NCI-H1092 (cell line): ENCODE data around the gene PANK2.
"Not testable (repeated sequence)": the region's sequence is repeated elsewhere in the genome, so short reads cannot be mapped to it uniquely, and the experiment has no call there.

ENCODE experiments used
- DNase-seq: peaks from one replicate; lab custom pipeline; 2025; lab: John Stamatoyannopoulos, UW

Gene PANK2

DNA sequence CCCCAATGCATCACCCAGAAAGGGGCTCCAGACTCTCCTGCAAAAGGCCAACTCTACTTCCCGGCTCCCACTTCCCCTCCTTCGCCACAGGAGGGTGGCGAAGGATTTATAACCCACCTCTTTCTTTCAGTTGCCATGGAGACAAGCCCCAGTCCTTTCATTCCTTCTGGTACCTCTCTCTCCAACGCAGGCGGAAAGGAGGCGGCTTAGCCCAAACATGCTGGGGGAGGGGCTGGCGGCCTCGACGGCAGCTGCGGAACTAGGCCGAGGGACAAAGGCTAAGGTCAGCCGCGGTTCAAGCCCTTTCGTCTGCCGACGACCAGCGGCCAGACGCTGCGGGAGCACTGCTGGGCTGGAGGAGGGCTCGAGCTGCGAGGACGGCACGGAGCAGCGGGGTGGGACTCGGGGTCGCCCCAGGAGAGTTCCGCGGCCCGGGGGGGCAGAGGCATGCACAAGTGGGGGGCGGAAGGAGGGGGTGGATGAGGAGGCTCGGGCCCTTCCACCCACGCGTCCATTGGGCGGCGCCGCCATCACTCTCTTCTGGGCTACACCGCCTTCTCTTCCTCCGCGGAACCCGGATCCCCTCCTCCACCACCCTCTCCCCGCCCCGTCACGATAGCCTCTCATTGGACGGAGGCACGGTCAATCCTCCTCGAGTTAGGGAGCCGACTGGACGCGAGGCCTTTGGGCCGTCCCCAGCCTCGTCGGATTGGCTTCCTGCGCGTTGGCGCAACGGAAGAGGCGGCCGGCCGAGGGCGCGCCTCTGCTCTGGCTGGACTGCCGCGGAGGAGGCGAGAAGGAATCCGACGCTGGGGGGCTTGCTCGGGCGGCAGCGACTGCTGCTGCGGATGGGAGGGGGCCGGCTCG lies at the start of gene PANK2:
TSS of gene PANK2 (plus strand) at position 766 of the 867 bp plus-strand sequence.
- peak; percentile 98 for DNase-seq

DNA sequence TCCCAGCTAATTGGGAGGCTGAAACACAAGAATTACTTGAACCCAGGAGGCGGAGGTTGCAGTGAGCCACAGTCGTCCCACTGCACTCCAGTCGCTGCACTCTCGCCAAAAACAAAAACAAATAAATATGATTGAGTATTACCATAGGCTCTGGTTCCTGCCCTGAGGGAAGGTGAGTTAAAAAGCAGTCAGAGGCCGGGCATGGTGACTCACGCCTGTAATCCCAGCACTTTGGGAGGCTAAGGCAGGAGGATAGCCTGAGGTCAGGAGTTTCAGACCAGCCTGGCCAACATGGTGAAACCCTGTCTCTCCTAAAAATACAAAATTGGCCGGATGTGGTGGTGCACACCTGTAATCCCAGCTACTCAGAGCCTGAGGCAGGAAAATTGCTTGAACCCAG lies 49.0 kb upstream of the PANK2 start:
- DNase-seq, result not testable (repeated sequence)

DNA sequence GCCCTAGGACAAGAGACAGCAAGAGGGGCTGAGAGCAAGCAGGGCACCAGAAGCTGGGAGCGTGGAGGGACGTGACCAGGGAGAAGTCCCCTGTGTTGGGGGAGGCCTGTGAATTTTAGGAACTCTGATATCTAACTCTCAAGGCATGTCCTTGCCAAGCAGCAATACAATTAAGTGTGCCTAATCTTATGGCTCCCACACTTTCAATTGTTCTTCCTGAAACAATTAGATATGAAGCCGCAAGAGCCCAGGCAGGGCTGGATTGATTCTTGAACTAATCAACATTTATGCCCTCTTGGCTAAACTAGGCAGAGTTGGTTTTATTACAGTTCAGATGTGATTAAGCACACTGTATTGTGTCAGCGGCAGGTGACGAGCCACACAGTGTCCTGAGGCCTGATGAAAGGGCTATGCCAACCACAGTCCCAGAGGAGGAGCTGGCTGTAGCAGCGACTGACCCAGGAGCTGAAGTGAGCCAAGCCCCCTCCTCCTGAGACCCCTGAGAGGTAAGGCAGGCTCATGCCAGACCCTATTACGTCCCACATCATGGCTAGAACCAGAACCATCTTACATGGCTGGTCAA lies 46.7 kb upstream of the PANK2 start:
- DNase-seq, result no peak

DNA sequence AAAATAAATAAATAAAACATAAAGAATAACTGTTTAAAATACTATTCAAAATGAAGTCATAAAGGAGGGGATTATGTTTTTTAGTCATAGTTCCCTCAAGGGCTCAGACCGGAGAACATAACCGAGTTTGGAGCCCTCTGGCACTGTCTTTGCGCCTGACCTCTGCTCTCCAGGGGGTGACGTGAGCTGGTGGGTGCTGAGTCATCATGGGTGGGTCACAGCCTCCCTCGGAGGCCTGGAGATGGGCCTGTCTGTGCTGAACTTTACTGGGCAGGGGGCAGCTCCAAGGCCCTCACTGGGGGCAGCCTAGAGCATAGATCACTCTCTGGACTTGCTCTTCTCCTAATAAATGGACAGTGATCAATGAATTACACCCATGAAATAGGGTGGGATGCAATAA lies 45.7 kb upstream of the PANK2 start:
- DNase-seq, result no peak

DNA sequence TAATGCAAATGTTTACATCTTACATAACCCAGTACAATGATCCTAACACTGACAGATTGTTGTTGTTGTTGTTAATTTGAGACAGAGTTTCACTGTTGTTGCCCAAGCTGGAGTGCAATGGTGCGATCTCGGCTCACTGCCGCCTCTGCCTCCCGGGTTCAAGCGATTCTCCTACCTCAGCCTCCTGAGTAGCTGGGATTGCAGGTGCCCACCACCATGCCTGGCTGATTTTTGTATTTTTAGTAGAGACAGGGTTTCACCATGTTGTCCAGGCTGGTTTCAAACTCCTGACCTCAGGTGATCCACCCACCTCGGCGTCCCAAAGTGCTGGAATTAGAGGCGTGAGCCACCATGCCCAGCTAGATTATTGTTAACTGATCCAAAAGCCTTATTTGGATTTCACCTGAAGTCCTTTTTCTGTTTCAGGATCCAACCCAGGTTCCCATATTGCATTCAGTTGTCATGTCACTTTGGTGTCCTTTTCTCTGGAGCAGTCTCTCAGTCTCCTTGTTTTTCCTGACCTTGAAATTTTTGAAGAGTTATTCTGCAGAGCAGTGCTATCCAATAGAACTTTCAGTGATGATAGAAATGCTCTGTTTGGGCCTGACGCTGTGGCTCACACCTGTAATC lies 45.1 kb upstream of the PANK2 start:
- not testable (repeated sequence) for DNase-seq

DNA sequence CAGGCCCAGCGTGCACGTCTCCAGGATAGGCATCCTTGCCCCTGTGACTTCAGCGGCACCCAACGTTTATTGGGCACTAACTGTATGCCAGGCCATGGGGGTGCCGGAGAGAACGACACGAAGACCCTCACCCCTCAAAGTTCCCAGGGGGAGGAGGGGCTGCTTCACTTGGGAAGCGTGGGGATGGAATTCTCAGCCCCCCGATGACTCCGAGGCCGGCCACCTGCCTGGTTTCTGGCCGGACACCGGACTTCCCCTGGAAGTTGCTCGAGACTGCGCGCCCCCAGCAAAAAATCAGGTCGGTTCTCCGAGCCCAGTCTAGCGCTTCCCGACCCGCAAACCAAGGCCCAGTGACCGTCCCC lies 42.8 kb upstream of the PANK2 start:
- DNase-seq, result no peak

DNA sequence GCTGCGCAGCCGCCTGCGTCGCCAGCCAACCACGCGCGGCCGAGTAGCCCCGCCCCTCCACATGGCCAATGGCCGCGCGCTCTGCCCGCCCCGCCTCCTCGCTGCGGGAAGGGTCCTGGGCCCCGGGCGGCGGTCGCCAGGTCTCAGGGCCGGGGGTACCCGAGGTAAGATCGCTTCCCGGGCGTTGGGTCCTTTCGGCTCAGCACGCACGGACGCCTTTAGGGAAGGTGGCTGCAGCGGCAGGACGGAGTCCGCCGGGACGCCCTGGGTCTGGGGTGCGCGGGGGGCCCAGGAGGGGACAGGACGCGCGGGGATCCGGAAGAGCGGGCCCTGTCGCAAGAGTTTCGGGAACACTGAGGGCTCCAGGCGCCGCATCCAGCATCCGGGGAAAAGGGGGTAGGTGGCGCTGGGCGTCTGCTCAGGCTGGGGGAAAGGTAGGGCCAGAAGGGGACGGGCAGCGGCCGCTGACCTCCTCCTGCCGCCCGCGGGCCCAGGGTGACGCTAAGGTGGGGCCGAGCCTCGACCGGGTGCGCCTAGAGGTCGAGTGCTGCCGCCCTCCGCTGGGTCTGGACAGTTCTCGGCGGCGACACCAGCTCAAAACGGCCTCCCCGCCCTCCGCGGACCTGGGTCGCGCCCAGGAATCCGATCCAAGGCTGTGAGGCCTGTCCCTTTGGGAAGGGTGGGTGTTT lies 42.3 kb upstream of the PANK2 start, which contains the start of gene MAVS:
TSS of gene MAVS (plus strand) at position 95 of the 689 bp plus-strand sequence. CDS start 7,791 bp downstream, outside the sequence.
- peak; percentile 83 for DNase-seq

DNA sequence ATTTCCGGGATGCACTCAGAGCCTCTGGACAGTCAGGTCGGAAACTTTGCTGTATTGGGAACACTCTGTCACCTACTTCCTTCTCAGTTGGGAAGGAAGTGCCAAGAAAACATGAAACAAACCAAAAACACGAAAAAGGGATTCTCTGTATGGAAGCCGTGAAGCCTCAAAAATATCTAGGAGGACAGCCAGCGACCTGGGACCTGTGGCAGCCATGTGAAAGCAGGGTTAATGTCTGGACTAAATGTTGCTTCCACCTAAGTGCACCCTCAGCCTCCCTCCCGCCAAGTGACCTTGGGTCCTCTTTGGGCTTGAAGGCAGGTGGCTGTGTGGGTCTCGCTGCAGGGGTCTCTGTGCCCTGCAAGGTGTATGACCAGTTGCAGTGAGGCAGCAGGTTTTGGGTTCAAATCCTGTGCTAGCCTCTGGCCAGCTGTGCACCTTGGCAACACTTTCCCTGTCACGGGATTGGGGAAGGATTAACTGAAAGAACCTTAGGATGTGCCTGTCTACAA lies 41.7 kb upstream of the PANK2 start:
- DNase-seq, result no peak

DNA sequence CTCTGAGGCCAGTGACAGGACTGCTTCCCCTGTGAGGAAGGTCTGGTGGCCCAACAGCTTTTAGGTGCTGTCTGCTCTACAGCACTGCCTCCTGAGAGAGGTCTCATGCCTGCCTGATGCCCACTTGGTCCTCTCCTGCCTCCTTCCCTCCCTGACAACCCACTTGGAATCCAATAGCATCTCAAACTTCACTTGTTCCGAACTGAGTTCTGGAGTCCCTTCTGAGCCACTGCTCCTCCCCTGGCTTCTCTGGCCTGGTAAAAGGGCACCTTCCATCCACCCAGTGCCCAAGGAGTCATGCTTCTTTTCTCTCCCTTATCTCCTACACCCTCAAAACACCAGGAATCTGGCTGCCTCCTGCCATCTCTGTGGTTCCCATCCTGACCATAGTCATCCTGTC lies 40.6 kb upstream of the PANK2 start:
- no peak for DNase-seq

DNA sequence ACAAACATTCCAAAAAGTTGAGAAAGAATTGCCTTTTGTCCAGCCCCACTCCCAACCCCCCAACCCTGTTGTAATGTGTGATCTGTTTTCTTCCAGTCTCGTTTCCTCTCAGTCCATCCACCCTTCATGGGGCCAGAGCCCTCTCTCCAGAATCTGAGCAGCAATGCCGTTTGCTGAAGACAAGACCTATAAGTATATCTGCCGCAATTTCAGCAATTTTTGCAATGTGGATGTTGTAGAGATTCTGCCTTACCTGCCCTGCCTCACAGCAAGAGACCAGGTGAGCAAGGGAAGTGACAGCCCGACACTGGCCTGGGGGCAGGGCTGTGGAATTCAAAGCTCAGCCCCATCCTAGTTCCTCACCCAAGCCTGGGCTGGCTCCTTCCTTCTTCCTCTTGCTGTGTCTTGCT lies 34.7 kb upstream of the PANK2 start:
- DNase-seq, result no peak

DNA sequence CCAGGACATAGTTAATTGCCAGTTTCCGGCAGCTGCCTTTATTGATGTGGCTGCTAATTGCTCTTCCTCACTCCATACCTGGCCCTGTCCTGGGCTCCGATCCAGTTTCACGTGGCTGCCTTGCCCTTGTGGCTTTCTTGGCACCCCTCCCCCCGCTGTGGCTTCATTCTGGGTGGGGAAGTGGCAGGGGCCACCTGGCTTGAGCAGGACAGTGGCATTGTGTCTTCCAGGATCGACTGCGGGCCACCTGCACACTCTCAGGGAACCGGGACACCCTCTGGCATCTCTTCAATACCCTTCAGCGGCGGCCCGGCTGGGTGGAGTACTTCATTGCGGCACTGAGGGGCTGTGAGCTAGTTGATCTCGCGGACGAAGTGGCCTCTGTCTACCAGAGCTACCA lies 31.8 kb upstream of the PANK2 start:
- peak; percentile 71 for DNase-seq

DNA sequence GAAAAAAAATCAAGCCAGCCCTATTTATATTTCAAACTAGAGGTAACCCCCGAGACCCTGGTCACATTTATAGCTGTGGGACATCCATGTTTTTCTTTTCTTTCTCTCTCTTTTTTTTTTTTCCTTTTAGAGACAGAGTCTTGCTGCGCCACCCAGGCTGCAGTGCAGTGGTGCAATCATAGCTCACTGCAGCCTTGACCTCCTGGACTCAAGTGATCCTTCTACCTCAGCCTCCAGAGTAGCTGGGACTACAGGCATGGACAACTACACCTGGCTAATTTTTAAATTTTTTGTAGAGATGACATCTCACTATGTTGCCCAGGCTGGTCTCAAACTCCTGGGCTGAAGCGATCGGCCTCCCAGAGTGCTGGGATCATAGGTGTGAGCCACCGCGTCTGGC lies 30.5 kb upstream of the PANK2 start:
- DNase-seq, result no peak

DNA sequence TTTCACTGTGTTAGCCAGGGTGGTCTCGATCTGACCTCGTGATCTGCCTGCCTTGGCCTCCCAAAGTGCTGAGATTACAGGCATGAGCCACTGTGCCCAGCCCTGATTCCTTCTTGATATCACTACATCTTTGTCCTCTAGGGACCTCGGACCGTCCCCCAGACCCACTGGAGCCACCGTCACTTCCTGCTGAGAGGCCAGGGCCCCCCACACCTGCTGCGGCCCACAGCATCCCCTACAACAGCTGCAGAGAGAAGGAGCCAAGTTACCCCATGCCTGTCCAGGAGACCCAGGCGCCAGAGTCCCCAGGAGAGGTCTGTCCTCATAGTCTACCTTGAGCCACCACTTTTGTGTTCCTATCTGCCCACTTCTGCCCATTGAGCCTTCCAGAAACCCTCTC lies 28.0 kb upstream of the PANK2 start:
- DNase-seq, result no peak

DNA sequence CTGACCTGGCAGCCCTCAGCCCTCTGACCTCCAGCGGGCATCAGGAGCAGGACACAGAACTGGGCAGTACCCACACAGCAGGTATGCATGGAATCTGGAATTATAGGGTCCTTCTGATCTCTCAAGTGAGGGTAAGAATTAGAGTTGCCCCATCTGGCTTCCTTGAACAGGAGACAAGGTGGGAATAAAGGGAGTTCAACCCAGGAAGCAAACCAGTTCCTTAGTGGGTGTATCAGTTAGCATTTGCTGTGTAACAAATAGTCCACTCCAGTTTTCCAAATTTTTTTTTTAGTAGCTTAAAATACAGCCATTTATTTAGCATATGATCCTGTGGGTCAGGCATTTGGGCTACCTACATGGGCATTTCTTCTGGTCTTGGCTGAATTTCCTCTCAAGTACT lies 26.9 kb upstream of the PANK2 start:
- no peak for DNase-seq

DNA sequence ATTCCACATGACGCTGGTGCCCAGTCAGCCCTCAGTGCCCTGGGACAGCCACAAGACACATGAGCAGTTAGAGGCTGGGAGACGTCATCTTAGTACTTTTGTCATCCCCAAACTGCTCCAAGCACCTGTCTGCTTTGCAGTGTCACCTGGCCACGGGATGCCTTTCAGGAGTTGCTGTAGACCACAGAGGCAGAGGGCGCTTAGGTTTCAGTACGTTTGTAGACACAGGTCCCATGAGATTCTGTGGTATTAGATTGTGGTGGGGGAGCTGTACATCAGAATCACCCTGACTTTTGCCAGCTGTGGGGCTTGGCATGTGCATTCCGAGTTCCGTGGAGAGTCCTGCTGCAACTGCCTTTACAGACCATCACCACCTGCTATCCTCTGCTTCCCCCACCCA lies 25.9 kb upstream of the PANK2 start:
- DNase-seq, result no peak

DNA sequence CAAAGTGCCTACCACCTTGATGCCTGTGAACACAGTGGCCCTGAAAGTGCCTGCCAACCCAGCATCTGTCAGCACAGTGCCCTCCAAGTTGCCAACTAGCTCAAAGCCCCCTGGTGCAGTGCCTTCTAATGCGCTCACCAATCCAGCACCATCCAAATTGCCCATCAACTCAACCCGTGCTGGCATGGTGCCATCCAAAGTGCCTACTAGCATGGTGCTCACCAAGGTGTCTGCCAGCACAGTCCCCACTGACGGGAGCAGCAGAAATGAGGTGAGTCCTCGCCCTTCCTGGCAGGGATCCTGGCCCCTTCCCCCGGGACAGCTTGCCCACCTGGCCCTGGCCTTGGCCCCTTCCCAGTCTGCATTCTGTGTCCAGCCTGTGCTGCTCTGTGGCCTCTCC lies 24.7 kb upstream of the PANK2 start:
- DNase-seq, result no peak

DNA sequence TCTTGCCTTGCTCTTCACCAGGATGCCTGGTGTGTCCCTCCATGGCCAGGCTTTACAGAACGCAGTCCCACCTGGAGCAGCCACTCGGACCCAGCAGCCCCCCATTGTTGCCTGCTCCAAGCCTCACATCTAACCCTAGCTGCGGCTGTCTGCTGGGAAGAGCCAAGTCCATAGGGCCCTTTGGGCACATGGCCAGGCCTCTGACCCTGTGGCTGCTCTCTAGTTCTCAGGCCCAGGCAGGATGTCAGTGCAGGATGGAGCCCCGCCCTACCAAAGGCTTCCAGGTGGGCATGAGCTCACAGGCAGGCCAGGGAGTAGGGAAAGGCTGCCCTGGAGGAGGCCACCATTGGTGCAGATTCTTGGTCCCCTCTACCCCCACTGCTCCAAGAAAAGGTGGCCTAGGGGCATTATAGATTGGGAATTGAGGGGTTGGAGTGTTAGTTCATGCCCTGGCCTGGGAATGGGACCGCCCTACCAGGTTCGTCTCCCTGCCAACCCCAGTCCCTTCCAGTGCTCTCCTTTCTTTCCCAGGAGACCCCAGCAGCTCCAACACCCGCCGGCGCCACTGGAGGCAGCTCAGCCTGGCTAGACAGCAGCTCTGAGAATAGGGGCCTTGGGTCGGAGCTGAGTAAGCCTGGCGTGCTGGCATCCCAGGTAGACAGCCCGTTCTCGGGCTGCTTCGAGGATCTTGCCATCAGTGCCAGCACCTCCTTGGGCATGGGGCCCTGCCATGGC lies 23.9 kb upstream of the PANK2 start:
- no peak for DNase-seq

DNA sequence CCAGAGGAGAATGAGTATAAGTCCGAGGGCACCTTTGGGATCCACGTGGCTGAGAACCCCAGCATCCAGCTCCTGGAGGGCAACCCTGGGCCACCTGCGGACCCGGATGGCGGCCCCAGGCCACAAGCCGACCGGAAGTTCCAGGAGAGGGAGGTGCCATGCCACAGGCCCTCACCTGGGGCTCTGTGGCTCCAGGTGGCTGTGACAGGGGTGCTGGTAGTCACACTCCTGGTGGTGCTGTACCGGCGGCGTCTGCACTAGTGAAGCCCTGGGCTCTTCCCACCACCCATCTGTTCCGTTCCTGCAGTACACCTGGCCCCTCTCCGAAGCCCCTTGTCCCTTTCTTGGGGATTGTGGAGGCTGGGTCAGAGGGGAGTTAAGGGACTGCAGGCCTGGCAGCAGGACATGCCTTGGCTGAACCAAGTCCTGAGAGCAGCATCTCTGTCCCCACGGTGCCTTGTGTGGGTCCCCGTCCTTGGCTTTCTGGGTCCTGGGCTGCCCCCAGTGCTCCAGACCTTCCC lies 23.2 kb upstream of the PANK2 start:
- no peak for DNase-seq

DNA sequence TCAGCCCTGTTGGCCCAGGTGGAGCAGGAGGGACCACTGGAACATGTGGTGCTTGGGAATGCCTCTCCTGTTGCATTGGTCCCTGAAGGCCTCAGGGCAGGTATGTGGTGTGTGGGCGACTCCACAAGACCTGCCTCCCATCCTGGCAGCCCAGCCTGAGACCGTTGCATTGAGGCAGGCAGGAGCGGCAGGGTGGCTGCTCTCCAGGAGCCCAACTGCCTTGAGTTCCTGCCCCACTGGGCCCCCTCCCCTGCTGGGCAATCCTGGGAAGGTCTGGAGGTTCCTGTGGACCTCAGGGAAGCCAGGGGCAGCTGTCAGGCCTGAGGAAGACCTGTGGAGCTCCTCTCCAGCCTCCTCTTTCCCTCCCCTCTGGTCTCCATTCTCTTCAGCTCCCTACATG lies 22.7 kb upstream of the PANK2 start:
- DNase-seq, result no peak

DNA sequence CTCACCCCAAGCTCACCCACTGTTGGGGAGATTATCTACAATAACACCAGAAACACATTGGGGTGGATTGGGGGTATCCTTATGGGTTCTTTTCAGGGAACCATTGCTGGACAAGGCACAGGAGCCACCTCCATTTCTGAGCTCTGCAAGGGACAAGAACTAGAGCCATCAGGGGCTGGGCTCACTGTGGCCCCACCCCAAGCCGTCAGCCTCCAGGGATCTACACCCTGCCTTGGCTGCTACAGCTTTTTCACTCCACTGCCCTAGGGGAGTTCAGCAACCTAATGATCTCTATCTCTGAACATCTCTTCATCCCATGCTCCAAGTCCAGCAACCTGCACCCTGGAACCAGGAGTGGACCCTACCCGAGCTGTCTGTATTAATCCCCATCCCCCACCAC lies 21.4 kb upstream of the PANK2 start:
- DNase-seq, result no peak

DNA sequence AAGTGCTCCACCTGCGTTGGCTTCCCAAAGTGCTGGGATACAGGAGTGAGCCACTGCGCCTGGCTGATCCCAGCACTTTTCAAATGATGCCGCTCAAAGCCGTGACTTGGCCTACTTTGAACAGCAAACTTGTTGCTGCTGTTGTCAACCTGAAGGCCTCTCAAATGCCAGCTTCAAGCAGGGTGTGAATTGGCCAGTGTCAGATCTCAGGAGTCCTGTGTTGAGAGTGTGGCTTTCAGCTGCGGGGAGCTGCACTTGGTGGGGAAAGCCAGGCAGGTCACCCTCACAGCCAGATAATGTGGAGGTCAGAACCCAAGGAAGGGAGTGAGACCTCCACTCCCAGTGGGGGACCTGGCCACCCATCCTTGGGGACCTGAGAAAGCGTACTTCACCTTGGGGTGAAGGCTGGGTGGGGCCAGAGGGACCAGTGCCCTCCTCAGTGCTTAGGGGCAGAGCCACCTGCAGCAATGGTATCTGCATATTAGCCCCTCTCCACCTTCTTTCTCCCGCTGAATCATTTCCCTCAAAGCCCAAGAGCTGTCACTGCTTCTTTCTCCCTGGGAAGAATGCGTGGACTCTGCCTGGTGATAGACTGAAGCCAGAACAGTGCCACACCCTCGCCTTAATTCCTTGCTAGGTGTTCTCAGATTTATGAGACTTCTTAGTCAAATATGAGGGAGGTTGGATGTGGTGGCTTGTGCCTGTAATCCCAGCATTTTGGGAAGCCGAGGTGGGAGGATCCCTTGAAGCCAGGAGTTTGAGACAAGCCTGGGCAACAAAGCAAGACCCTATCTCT lies 19.1 kb upstream of the PANK2 start:
- no peak for DNase-seq
